CD4-positive, alpha-beta T cell treated with Interleukin-6 at 100 ng/mL for 8 hours (primary cell): Measurements from ENCODE around the gene F10.
"Not testable (repeated sequence)": the region's sequence is repeated elsewhere in the genome, so short reads cannot be mapped to it uniquely, and the experiment has no call there.

Source experiments
- DNase-seq: peaks from one replicate; pipeline ENCODE4 v3.0.0-alpha.2; 2020; ENCODE audit warnings: mixed read lengths, low spot score

F10 gene

DNA sequence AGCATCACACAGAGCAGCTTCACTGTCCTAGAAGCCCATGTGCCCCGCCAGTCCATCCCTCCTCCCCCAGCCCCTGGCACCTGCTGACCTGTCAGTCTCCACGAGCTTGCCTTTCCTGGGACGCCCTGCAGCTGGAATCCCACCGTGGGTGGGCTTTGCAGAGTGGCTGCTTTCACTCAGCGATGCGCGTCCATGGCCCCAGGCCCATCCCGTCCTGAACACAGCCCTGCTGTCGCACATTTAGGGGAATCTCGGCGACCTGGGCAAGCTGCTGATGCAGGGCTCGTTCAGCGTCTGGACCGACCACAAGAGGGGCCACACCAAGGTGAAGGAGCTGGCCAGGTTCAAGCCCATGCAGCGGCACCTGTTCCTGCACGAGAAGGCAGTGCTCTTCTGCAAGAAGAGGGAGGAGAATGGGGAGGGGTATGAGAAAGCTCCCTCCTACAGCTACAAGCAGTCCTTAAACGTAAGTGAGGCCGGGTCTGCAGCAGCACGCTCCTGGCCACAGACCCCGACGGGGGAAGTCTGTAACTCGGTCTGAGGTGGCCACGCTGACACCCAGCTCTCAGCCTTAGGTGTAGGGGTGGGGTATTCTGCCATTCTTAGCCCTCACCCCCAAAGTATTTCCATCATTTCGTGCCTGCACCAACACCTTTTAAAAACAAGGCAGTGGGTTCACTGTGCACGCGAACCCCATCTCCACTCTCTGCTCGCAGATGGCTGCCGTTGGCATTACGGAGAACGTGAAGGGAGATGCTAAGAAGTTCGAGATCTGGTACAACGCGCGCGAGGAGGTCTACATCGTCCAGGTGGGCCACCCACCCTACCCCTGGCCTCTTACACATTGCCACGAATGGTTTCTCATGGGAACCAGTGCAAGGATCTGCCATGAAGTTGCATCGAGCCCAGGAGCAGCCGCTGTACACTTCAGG, 35.3 kb upstream of the F10 start:
- DNase-seq, result no peak

DNA sequence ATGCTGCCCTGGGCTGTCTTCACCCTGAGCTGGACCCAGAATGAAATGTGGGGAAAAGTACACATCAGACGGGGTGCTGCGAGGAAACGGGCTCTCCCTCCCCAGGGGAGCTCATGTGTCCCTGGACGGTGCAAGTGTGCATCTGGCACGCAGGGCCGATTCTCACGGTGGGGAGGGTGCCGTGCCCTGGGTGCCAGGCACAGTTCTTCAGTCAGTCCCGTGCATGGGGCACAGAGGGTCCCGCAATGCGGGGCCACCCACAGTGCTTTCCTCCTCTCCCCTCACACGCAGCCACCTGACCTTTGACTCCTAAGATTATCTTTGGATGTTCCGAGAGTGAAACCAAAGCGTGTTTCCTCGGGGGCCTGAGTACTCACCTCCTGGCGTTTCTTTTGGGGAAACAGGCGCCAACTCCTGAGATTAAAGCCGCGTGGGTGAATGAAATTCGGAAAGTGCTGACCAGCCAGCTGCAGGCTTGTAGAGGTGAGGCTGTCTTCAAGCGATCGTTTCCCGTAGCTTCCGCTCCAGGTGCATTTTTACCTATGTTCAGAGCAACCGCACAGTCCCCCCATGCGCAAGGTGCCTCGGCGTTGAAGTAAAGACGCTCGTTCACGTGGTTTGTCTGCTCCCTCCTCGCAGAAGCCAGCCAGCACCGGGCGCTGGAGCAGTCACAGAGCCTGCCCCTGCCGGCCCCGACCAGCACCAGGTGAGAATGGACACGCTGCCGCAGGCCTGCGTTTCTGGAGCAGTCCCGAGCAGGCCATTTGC, 34.5 kb upstream of the F10 start:
- no peak for DNase-seq

DNA sequence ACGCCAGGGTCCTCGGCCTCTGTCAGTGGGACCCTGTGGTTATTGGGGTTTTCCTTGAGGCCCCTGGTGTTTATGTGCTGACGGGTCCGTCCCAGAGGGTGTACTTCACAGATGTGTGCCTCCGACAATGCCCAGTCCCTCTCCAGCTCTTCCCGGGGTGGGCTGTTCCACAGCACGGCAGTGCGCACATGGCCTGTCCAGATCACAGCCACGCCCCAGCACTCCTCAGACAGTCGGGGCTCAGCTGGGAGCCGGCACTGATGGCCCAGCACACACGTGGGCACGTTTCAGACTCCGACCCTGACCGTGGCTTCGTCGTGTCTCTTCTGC, 33.9 kb upstream of the F10 start:
- DNase-seq, result no peak

DNA sequence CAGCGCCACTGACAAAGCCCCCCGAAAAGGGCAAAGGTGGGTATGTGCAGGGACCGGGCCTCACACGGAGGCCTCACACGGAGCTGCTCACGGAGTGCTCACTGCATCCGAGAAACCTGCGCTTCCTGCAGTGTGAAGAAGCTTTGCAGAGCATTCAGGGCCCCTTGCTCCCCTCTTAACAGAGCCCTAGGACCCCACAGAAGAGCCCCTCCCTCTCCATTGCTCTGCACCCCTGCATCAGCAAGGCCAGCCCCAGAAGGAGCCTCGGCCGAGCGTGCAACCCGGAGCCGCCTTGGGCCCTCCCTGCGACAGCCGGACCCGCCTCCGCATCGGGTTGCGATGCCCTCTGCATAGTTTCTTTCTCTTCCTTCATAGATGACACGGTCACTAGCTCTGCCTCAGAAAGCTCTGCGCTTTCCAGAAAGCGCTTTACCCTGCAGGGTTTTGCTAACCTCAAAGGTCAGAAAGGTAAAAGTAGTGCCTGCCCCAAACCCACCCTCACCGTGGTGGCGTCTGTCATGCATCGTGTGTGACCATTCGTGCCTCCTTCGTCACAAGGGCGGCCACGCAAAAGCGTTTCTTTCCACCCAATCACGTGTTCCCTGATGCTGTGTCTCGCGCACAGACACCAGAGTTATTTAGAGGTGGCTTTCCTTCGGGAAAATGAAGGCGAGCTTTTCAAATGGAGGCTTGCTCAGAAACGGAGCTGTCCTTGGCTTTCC, 32.7 kb upstream of the F10 start:
- no peak for DNase-seq

DNA sequence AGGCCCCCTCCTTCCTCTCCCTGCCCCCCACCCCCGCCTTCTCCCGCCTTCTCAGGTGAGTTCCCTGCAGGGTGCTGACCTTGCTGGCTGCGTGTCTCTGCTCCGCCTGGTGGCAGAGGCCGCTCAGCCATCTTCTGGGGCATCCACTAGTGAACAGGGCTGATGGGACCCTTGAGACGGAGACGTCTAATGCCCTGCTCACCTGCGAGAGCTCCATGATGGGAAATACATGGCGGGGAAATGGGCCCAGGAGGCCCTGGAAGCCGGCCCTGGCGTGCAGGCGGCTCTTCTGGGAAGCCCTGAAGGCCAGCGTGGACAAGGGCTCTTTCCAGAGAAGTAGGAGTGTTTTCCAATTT, 32.2 kb upstream of the F10 start:
- no peak for DNase-seq

DNA sequence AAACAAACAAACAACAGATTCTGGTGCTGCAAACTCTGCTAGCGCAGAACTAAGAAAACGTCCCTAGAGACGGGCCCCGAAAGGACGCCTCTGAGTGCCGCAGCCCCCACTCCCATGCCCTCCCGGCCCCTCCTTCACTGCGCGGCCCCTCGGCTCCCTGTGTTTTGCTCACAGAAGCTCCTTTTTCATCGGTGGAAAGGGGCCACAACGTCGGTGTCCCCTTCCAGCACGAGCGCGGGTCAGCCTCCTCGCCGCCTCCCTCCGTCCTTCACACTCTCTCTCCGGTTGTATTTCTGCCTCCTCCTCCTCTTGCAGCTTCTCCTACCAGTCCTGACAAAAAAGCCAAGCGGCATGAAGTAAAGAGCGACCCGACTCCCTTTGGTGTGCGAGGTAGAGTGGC, 31.8 kb upstream of the F10 start:
- DNase-seq, result no peak

DNA sequence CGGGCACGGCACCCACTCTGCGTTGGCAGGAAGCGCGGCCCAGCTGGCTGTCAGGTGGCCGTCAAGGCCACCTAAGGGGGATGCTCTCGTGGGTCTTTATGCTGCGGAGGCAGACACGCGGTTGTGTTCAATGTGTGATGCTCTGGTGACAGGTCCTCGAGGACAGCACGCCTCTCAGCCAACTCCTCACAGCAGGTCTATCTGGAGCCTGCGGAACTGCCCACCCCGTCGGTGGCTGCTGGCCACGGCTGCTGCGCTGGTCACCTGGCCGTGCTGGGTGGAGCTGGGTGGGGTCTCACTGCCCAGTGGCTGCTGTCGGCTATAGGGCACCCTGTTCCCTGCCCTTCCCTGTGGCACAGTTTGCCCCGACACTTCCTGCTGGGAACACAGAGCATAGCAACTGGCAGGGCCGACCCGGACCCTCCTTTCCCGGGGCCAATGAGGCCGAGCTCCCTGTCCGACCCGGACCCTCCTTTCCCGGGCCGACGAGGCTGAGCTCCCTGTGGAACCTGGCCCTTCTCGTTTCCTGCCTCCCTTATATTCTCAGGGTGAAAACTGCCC, 31.3 kb upstream of the F10 start:
- DNase-seq, result no peak

DNA sequence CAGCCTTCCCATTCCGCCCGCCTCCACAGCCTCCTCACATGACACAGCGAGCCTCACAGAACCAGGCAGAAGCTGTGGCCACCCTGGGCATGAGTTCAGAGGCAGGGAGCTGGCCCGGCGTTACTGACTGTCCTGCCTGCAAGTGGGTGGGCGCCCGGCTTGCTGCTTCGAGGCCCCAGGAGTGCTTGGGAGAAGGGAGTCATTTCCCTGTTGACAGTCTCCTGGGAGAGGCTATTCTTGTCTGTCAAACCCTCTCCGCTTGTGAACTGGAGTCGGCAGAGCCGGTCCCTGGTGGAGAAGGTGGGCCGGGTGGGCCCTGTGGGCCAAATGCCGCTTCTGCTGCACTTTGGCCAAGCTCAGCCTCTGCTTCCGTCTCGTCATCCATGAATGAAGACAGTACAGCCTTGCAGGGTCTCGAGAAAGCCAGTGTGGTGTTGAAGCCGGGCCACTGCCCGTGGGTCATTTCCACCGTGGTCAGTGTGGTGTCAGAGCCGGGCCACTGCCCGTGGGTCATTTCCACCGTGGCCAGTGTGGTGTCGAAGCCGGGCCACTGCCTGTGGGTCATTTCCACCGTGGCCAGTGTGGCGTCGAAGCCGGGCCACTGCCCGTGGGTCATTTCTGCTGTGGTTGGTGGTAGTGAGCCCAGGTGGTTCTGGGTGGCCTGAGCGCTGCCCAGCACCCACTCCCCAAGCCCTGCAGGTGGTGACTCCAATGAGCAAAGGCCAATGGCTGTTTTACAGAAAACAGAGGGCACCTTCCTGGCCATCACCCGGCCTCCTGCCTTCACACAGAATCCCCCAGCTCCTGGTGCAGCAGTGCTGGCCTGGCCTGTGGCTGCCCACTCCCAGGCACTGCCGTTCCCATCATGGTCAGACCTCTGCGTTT, 30.5 kb upstream of the F10 start:
- no peak for DNase-seq

DNA sequence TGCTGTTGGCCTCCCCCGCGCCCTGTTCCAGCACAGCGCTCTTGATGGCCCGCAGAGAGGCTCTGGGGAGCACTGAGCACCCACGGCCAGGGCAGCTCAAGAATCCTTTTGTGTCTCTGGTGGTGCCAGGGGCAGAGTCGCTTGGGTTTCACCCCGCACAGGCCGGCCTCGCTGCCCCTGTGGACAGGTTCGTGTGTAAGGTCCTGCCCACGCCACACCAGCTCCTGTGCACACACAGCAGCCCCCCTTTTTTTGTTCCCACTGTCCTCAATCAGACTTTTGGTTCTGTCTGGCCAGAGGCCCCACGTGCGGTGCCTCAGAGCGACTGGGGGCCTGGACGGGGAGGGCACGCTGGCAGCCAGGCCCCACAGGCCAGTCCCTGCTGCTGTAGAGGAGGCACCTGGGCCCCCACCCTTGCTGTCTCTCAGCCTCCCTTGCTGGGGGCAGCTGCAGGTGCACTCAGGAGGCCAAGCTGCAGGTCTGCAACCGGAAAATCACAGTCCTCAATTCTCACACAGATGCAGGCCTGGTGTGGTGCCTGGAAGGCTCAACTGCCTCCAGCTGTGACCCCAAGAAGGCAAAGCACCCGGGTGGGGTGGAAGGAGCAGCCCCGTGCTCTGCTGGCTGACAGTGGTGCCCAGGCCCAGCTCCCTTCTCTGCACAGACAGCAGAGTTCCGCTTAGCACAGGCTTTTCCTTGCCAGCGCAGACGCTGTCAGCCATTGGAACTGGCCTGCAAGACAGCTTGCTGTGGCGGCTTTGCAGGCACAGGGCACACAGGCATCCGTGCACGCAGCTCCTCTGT, 29.6 kb upstream of the F10 start:
- no peak for DNase-seq

DNA sequence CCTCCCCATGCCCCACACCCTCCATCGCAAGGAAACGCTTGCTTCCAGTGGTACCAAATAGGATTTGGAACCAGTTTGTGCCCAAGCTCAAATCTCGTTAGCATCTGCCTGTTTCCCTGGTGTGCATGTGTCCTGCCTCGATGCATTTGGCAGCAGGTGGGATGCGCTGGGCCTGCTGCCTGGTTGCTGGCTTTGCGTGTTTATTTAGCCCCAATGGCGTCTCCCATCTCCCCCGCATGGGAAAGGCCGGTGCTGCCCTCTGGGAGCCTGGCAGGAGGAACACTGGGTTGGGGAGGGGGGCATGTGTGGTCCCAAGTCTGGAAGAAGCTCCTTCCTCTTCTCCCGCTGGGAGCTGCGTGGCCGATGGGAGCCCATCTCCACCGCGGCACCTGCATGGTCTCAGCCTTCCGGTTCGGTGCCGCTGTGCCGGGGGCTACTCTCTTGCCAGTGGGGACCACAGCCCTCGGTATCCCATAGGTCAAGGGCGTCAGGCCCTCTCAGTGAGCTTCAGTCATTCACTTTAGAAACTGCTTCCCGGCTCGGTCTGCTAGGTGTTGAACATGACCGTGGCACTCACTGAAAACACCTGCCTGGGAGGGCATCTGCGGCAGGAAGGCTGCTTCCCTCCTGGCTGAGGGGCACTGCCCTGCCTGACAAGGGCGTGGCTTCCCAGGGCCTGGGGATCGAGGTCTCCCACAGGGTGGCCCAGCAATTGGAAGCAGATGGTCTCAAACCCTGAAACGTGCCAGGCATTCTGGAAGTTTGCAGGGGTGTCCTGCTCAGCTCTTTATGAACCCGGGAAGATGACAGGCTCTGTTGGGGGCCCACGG, 28.8 kb upstream of the F10 start:
- DNase-seq, result no peak

DNA sequence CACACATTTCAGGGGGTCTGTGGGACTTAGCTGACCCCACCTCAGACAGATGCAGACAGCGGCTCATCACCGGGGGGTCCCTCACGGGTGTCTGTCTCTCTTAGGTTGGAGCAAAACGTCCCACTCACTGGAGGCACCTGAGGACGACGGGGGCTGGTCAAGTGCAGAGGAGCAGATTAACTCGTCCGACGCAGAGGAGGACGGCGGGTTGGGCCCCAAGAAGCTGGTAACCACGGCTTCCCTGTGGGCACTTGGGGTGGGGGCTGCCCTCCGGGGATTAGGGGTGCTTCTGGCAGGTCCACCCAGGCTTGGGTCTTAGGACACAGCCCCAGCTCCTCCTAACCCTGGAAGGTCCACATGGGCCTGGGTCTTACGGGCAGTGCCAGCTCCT, 28.2 kb upstream of the F10 start:
- DNase-seq, result no peak

DNA sequence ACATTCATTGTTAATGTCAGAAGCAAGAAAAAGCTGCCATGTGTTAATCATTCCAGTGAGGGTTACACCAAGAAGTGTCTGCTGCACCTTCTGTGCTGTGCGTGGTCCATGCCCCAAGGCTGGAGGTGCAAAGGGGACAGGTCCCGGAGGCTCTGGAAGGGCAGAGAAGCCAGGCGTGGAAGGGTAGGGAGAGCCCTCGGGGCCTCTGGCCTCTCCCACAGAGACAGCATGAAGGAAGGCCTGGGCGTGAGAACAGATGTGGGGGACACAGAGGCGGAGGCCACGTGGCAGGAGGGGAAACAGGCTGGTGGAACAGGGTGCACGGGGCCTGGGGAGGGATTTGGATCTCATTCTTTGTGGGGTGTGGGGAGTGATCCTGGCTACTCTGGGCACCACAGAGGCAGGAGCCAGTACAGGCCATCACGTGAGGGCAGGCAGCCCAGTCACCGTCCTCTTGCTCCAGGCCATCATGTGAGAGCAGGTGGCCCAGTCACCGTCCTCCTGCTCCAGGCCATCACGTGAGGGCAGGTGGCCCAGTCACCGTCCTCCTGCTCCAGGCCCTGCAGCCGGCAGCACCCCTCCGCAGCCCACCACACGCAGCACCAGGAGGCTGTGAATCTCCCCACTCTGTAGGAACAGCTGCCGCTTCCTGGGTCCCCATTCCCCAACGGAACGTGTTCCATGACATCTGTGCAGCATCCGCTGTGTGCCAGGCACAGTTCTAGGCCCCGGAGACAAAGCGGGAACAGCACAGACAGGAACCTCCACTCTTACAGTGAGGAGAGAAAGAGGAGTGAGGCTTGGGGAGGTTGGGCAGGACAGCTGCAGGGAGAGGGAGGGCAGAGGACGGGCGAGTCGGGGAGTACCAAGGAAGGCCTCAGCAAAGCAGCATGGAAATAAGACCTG, 27.2 kb upstream of the F10 start:
- DNase-seq, result no peak

DNA sequence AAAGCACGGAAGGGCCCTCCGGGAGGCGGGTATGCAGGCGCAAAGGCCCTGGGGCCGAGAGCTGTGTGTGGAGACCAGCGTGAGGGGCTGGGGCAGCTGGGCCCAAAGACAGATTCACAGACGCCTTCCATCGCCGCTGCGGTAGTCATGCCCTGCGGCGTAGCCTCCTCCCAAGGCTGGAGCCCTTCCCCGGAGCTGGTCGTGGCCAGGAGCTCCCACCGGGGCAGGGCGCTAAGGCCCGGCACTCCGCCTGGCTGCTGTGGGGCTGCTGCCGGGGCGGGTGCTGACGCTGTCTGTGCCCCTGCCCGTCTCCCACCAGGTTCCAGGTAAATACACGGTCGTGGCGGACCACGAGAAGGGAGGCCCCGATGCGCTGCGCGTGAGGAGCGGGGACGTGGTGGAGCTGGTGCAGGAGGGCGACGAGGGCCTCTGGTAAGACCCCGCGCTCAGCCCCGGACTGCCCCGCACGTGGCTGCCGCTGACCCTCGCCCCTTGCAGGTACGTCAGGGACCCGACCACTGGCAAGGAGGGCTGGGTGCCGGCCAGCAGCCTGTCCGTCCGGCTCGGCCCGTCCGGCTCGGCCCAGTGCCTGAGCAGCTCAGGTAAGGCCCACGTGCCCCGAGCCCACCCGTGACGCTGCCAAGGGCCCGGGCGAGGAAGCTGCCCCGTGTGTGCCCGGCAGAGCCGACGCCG, 26.4 kb upstream of the F10 start:
- no peak for DNase-seq

DNA sequence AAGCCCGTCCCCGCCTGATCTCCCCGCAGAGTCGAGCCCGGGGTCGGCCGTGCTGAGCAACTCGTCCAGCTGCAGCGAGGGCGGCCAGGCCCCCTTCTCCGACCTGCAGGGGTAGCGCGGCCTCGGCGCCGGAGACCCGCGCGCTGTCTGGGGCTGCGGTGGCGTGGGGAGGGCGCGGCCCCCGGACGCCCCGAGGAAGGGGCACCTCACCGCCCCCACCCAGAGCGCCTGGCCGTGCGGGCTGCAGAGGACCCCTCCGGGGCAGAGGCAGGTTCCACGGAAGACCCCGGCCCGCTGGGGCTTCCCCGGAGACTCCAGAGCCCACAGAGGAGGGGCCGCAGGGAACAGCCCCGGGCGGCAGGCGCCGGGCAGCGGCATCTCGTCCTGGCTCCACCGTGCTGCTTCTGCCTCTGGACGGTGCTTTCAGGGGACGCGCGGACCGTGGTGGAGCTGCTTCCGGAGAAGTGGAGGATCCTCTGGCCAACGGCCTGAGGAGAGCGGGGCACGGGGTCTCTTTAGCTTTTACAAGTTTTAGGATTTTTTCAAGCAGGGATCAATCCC, 25.8 kb upstream of the F10 start:
- no peak for DNase-seq

DNA sequence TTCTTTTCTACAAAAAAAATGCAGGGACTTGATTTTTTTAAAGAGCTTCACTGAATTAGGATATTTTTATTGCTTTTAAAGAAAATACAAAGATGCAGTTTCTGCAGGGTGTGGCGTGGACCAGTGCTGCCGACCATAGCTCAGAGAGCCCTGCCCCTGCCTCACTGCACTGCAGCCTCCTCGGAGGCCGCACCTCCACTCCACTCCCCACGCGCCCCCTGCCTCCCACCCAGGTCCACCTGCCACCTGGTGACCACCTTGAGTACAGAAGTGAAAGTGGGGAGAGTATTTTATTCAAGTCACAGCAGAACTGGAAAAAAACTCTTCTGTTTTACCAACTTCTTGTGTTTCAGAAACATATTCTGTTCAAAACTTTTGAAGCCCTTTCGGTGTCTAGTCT, 24.9 kb upstream of the F10 start:
- no peak for DNase-seq

DNA sequence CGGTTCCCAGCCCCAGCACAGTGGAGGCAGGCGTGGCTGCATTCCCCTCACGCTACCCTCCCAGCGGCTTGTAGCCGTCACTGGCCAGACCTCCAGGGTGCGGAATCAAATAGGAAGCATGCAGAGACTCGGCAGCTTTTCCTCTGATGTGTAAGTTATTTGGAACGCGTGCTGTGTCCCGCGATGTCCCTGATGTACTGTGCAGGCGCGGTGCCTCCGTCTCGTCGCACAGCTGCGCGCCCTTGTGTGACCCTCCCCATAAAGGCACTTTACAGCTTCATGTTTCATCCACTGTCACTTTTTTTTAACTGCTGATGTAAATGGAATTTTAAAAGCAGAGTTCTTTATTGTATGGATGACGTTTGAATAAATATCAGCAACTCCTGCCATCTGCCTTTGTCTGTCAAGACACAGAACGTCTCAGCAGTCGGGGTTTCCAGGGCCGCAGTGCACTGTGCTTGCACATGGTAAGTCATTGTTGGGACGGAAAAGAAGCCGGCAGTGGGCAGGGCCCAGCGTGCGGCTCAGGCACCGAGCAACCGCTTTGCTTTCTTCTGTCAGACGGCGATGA, 24.4 kb upstream of the F10 start:
- DNase-seq, result no peak

DNA sequence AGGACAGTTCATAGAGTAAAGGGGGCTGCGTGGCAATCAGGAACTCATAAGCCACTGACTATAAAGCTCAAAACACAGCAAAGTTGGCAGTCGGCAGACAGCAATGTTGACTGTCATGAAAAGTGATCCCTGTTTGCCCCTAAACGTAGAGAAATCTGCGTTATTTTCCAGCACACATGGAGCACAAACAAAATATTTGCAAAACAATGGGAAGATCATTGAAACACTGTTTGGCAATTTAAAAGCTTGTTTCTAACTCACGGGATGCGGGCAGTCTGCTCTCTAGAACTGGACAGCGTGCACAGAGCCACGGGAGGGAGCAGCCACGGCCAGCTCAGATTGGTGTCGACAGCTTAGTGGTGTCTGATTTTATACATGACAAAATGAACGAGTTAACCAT, 23.5 kb upstream of the F10 start:
- DNase-seq, result no peak

DNA sequence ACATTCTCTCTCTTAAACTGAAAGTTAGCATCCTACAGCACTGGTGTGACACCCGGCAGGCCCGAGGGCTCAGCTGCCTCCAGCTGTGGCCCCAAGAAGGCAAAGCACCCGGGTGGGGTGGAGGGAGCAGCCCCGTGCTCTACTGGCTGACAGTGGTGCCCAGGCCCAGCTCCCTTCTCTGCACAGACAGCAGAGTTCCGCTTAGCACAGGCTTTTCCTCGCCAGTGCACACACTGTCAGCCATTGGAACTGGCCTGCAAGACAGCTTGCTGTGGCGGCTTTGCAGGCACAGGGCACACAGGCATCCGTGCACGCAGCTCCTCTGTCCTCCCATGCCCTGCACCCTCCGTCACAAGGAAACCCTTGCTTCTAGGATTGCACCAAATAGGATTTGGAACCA, 20.3 kb upstream of the F10 start:
- DNase-seq, result not testable (repeated sequence)
